Measurements from ENCODE around the gene ANXA6.

DNA sequence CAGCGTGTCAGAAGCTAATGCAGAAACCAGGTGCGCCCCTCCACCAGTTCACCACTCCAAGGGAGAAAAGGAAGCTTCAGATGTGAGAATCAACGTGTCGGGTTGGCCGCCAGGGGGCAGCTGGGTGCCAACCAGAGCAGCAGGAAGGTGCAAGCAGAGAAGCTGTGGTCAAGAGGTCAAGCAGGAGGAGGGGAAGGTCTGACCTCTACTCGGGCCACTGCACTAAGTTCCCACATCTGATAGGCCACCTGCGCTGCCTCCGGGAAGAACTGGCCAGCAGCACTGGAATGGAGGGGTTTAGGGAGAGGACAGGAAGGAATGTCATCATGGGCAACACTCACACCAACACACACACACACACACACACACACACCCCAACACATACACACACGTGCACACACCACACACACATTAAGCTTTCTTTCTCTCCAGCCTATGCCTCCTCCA, 31.4 kb downstream of the ANXA6 start:
- TF ChIP-seq, protein P1, sequence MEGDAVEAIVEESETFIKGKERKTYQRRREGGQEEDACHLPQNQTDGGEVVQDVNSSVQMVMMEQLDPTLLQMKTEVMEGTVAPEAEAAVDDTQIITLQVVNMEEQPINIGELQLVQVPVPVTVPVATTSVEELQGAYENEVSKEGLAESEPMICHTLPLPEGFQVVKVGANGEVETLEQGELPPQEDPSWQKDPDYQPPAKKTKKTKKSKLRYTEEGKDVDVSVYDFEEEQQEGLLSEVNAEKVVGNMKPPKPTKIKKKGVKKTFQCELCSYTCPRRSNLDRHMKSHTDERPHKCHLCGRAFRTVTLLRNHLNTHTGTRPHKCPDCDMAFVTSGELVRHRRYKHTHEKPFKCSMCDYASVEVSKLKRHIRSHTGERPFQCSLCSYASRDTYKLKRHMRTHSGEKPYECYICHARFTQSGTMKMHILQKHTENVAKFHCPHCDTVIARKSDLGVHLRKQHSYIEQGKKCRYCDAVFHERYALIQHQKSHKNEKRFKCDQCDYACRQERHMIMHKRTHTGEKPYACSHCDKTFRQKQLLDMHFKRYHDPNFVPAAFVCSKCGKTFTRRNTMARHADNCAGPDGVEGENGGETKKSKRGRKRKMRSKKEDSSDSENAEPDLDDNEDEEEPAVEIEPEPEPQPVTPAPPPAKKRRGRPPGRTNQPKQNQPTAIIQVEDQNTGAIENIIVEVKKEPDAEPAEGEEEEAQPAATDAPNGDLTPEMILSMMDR (IDR thresholded peaks at IDR 0.05; ENCODE audit: low read depth, low read length) = peak; percentile 76
- TF ChIP-seq EZH2phosphoT487 (IDR thresholded peaks at IDR 0.05; ENCODE audit: low read depth) = no peak

Measured in OCI-LY3 (cell line).